HepG2 (cell line): ENCODE measurements around the gene BPIFB6. TPM values are rescaled to one million over a fixed set of nuclear protein-coding genes. Genes with fewer than 3 reads are reported as not detected.

Experiments used
- CBFB ChIP-seq: sonication (generic); formaldehyde crosslinking; IDR thresholded peaks from 2 replicates; pipeline ENCODE4 v1.4.0; 2020; ENCODE audit warnings: missing genetic modification reagents
- DNMT1 ChIP-seq: sonication (generic); formaldehyde crosslinking; IDR thresholded peaks from 2 replicates; pipeline ENCODE4 v1.5.1; 2020; ENCODE audit warnings: mild to moderate bottlenecking, missing genetic modification reagents
- GABPB1 ChIP-seq: IDR thresholded peaks from 2 replicates; pipeline ENCODE4 v1.6.1; 2016; ENCODE audit warnings: mild to moderate bottlenecking, missing genetic modification reagents, moderate library complexity, missing compliant biosample characterization
- ISX ChIP-seq: sonication (generic); formaldehyde crosslinking; conservative IDR thresholded peaks from 2 replicates; pipeline ENCODE4 v1.5.0; 2020; ENCODE audit warnings: missing genetic modification reagents
- JUNB ChIP-seq: sonication (generic); formaldehyde crosslinking; IDR thresholded peaks from 2 replicates; pipeline ENCODE4 v1.8.0; 2022; ENCODE audit warnings: missing genetic modification reagents, mild to moderate bottlenecking, borderline replicate concordance
- KLF15 ChIP-seq: sonication (generic); formaldehyde crosslinking; IDR thresholded peaks from 2 replicates; pipeline ENCODE4 v1.8.1; 2023; ENCODE audit warnings: borderline replicate concordance, mild to moderate bottlenecking, inconsistent platforms, missing genetic modification reagents, mixed read lengths
- MEIS2 ChIP-seq: sonication (generic); formaldehyde crosslinking; IDR thresholded peaks from 2 replicates; pipeline ENCODE4 v1.9.0; 2021; ENCODE audit warnings: mild to moderate bottlenecking, missing genetic modification reagents
- NFATC3 ChIP-seq: sonication (generic); formaldehyde crosslinking; IDR thresholded peaks from 2 replicates; pipeline ENCODE4 v1.5.1; 2020; ENCODE audit warnings: mild to moderate bottlenecking, missing genetic modification reagents
- NFRKB ChIP-seq: fragments of 450-650 bp; IDR thresholded peaks from 2 replicates; pipeline ENCODE4 v1.6.1; 2017
- PHF20 ChIP-seq: sonication (generic); formaldehyde crosslinking; IDR thresholded peaks from 2 replicates; pipeline ENCODE4 v1.5.0; 2020; ENCODE audit warnings: mild to moderate bottlenecking, missing genetic modification reagents
- POLR2A ChIP-seq, 2 experiments: IDR thresholded peaks; 2 replicates each; pipeline ENCODE4 v1.6.1; 2011; ENCODE audit warnings: low read depth in 2 of 2, low read length in 2 of 2, mild to moderate bottlenecking in 1 of 2, moderate library complexity in 1 of 2; ENCODE audit not compliant: insufficient read depth in 1 of 2
- RBM22 ChIP-seq: fragments of 200-400 bp; formaldehyde crosslinking; optimal IDR thresholded peaks from 2 replicates; pipeline ENCODE3; 2017; ENCODE audit warnings: mild to moderate bottlenecking, low read length, moderate library complexity
- SP4 ChIP-seq: sonication (generic); formaldehyde crosslinking; IDR thresholded peaks from 2 replicates; pipeline ENCODE4 v1.8.1; 2023; ENCODE audit warnings: mild to moderate bottlenecking, missing genetic modification reagents
- ZMAT3 ChIP-seq: sonication (generic); formaldehyde crosslinking; conservative IDR thresholded peaks from 2 replicates; pipeline ENCODE4 v1.7.0; 2021; ENCODE audit warnings: missing genetic modification reagents
- ZNF124 ChIP-seq: sonication (generic); formaldehyde crosslinking; IDR thresholded peaks from 2 replicates; pipeline ENCODE4 v1.4.0; 2020; ENCODE audit warnings: missing genetic modification reagents
- ZNF180 ChIP-seq: sonication (generic); formaldehyde crosslinking; IDR thresholded peaks from 2 replicates; pipeline ENCODE4 v1.4.0; 2020; ENCODE audit warnings: low read depth, missing genetic modification reagents, borderline replicate concordance
- ZNF430 ChIP-seq: sonication (generic); formaldehyde crosslinking; IDR thresholded peaks from 2 replicates; pipeline ENCODE4 v1.9.0; 2021; ENCODE audit warnings: mild to moderate bottlenecking, missing genetic modification reagents
- ZNF546 ChIP-seq: sonication (generic); formaldehyde crosslinking; conservative IDR thresholded peaks from 2 replicates; pipeline ENCODE4 v1.8.1; 2023; ENCODE audit warnings: mild to moderate bottlenecking, missing genetic modification reagents
- ZNF552 ChIP-seq: sonication (generic); formaldehyde crosslinking; IDR thresholded peaks from 2 replicates; pipeline ENCODE4 v1.9.0; 2022; ENCODE audit warnings: missing genetic modification reagents, mild to moderate bottlenecking, borderline replicate concordance
- ZNF761 ChIP-seq: sonication (generic); formaldehyde crosslinking; conservative IDR thresholded peaks from 2 replicates; pipeline ENCODE4 v1.4.0; 2020; ENCODE audit warnings: mild to moderate bottlenecking, missing genetic modification reagents
- ZNF790 ChIP-seq: sonication (generic); formaldehyde crosslinking; IDR thresholded peaks from 2 replicates; pipeline ENCODE4 v1.8.0; 2022; ENCODE audit warnings: missing genetic modification reagents, mild to moderate bottlenecking, borderline replicate concordance
- ZSCAN9 ChIP-seq: IDR thresholded peaks from 2 replicates; pipeline ENCODE4 v1.6.1; 2016; ENCODE audit warnings: borderline replicate concordance
- polyA plus RNA-seq, 8 experiments: library from polyadenylated mRNA; depleted of rRNA in 3 of 8; stranded (reverse) in 7 of 8; unstranded in 1 of 8; fragments of >200 nt; fragmentation: Illumina TruSeq in 4 of 8; extraction: Trizol in 4 of 8; gene quantifications; 2 replicates each; pipeline versions ENCODE4 v1.2.1 to v1.2.3, GENCODE V29; 2011 to 2016; ENCODE audit warnings: low read depth in 4 of 8, missing spikeins in 1 of 8, mixed read lengths in 1 of 8; ENCODE audit not compliant: insufficient read depth in 1 of 8
- total RNA-seq, 5 experiments: library from RNA; depleted of rRNA; stranded (reverse); fragments of >200 nt; fragmentation: Illumina TruSeq; extraction: Trizol; gene quantifications; 2 replicates each; pipeline ENCODE4 v1.2.3, GENCODE V29; 2016; ENCODE audit warnings: low read depth in 1 of 5
- TF ChIP-seq, protein P1 (sequence below): IDR thresholded peaks from 2 replicates; pipeline ENCODE4 v1.6.1; 2016; ENCODE audit warnings: mild to moderate bottlenecking, missing biosample characterization, missing genetic modification reagents
- TF ChIP-seq, protein P2 (sequence below): sonication (generic); formaldehyde crosslinking; IDR thresholded peaks from 2 replicates; pipeline ENCODE4 v1.4.0; 2020; ENCODE audit warnings: missing genetic modification reagents
- TF ChIP-seq, protein P3 (sequence below): IDR thresholded peaks from 2 replicates; pipeline ENCODE4 v1.6.1; 2012; ENCODE audit warnings: inconsistent platforms
- TF ChIP-seq, protein P4 (sequence below): sonication (generic); formaldehyde crosslinking; IDR thresholded peaks from 2 replicates; pipeline ENCODE4 v1.4.0; 2020; ENCODE audit warnings: missing genetic modification reagents
- TF ChIP-seq, protein P5 (sequence below): sonication (generic); formaldehyde crosslinking; IDR thresholded peaks from 2 replicates; pipeline ENCODE4 v1.5.0; 2020; ENCODE audit warnings: missing genetic modification reagents

The BPIFB6 gene
- total and polyA plus RNA-seq, 2 of the 13 experiments (the other 11 are each of a cell fraction or from before 2014, with no cell fraction given) = 0.13 to 1.7 TPM

DNA sequence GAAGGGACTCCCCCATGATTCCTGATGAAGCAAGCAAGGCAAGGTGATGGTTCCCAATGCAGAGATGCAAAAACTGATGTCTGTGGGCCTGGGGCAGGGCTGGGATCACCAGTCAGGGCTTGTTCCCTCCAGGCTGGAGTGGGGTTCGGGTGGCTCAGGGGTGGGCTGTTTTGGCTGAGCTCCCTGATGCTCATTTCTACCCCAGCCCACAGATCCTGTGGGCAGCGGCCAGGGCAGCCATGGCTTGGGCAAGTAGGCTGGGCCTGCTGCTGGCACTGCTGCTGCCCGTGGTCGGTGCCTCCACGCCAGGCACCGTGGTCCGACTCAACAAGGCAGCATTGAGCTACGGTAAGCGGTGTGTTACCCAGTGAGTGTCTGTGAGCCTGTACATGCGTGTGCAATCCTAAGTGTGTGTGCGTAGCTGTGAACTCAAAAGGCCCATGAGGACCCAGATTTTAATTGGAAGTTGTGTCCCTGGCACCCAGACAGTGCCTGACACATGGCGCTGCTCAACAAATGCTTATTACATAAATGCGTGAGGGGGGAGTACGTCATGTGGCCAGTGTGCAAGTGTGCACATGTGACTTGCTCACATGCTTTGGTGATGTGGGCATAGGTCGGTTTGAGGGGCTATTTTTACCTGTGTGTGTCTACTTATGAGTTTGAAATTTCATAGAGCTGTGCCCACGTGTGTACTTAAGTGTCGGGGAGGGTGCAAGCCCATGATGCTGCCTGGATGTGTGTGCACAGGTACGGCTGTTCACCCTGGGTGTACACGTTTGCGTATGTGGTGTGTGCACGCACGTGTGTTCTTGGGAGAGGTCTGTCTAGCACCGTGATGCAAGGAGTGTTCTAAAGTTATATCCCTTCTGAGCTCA lies 22.9 kb upstream of the BPIFB6 start (continued):
- TF ChIP-seq KLF15 (CRISPR knock-in tag) = 0 out of 2 replicates have a peak, but pooled peaks have one; percentile 86
- TF ChIP-seq POLR2A (IDR thresholded peaks at IDR 0.05; ENCODE audit: insufficient read depth in 1 of 2, low read depth in 2 of 2, low read length in 2 of 2) = peak; percentile 10 to 47; a peak in 3 of 4 replicates
- TF ChIP-seq NFRKB = no peak
- TF ChIP-seq ZNF761 (CRISPR knock-in tag) = no peak; the same call in 1 of the 2 replicates
- 0 out of 2 replicates have a peak, but pooled peaks have one; percentile 22 for TF ChIP-seq DNMT1 (CRISPR knock-in tag)
- peak; percentile 61 for TF ChIP-seq GABPB1 (CRISPR knock-in tag)
- TF ChIP-seq MEIS2 = peak; percentile 1; the same call in 1 of the 2 replicates
- peak; percentile 11 for TF ChIP-seq RBM22
- TF ChIP-seq, protein P1, sequence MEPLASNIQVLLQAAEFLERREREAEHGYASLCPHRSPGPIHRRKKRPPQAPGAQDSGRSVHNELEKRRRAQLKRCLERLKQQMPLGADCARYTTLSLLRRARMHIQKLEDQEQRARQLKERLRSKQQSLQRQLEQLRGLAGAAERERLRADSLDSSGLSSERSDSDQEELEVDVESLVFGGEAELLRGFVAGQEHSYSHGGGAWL (CRISPR knock-in tag) = 0 out of 2 replicates have a peak, but pooled peaks have one; percentile 18
- TF ChIP-seq ISX (CRISPR knock-in tag) = peak; percentile 74; the same call in 1 of the 2 replicates
- no peak for TF ChIP-seq ZNF124 (CRISPR knock-in tag)
- TF ChIP-seq, protein P2, sequence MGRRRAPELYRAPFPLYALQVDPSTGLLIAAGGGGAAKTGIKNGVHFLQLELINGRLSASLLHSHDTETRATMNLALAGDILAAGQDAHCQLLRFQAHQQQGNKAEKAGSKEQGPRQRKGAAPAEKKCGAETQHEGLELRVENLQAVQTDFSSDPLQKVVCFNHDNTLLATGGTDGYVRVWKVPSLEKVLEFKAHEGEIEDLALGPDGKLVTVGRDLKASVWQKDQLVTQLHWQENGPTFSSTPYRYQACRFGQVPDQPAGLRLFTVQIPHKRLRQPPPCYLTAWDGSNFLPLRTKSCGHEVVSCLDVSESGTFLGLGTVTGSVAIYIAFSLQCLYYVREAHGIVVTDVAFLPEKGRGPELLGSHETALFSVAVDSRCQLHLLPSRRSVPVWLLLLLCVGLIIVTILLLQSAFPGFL (CRISPR knock-in tag) = peak; percentile 10; the same call in 1 of the 2 replicates
- TF ChIP-seq, protein P3, sequence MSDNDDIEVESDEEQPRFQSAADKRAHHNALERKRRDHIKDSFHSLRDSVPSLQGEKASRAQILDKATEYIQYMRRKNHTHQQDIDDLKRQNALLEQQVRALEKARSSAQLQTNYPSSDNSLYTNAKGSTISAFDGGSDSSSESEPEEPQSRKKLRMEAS = peak; percentile 93
- TF ChIP-seq PHF20 (CRISPR knock-in tag) = no peak; the same call in 1 of the 2 replicates
- no peak for TF ChIP-seq ZNF180 (CRISPR knock-in tag)
- no peak for TF ChIP-seq CBFB (CRISPR knock-in tag)
- TF ChIP-seq ZNF552 (CRISPR knock-in tag) = 0 out of 2 replicates have a peak, but pooled peaks have one; percentile 53
- TF ChIP-seq, protein P4, sequence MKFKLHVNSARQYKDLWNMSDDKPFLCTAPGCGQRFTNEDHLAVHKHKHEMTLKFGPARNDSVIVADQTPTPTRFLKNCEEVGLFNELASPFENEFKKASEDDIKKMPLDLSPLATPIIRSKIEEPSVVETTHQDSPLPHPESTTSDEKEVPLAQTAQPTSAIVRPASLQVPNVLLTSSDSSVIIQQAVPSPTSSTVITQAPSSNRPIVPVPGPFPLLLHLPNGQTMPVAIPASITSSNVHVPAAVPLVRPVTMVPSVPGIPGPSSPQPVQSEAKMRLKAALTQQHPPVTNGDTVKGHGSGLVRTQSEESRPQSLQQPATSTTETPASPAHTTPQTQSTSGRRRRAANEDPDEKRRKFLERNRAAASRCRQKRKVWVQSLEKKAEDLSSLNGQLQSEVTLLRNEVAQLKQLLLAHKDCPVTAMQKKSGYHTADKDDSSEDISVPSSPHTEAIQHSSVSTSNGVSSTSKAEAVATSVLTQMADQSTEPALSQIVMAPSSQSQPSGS (CRISPR knock-in tag) = 0 out of 2 replicates have a peak, but pooled peaks have one; percentile 17
- TF ChIP-seq JUNB (CRISPR knock-in tag) = peak; percentile 89
- peak; percentile 69; the same call in 1 of the 2 replicates for TF ChIP-seq ZNF546 (CRISPR knock-in tag)
- no peak for TF ChIP-seq NFATC3
- TF ChIP-seq ZSCAN9 (CRISPR knock-in tag) = no peak
- TF ChIP-seq, protein P5, sequence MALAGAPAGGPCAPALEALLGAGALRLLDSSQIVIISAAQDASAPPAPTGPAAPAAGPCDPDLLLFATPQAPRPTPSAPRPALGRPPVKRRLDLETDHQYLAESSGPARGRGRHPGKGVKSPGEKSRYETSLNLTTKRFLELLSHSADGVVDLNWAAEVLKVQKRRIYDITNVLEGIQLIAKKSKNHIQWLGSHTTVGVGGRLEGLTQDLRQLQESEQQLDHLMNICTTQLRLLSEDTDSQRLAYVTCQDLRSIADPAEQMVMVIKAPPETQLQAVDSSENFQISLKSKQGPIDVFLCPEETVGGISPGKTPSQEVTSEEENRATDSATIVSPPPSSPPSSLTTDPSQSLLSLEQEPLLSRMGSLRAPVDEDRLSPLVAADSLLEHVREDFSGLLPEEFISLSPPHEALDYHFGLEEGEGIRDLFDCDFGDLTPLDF (CRISPR knock-in tag) = no peak
- peak; percentile 34; the same call in 1 of the 2 replicates for TF ChIP-seq ZNF430 (CRISPR knock-in tag)
- no peak; the same call in 1 of the 2 replicates for TF ChIP-seq ZMAT3 (CRISPR knock-in tag)
- no peak for TF ChIP-seq ZNF790 (CRISPR knock-in tag)
- TF ChIP-seq SP4 (CRISPR knock-in tag) = 0 out of 2 replicates have a peak, but pooled peaks have one; percentile 9
